OCI-LY7 (cell line): ENCODE measurements around the gene IGSF9. TPM values are rescaled to one million over a fixed set of nuclear protein-coding genes. Genes with fewer than 3 reads are reported as not detected.

ENCODE experiments used
- BruUV-seq: library from RNA; stranded (reverse); fragments of 400-500 nt; replicated peaks from 2 replicates; lab custom pipeline; 2021; lab: Mats Ljungman, UMichigan
- CTCF ChIA-PET: fragments of 300-600 bp; sonication (Branson Sonifier 250); formaldehyde crosslinking; loops from one replicate; lab custom pipeline; 2022; ENCODE audit warnings: antibody characterized with exemption; ENCODE audit not compliant: unreplicated experiment; lab: Charles Lee
- POLR2A ChIA-PET: fragments of 300-600 bp; sonication (Branson Sonifier 250); formaldehyde crosslinking; loops from one replicate; lab custom pipeline; 2022; ENCODE audit warnings: antibody characterized with exemption; lab: Charles Lee
- DNase-seq: peaks from one replicate; pipeline ENCODE4 v3.0.0-alpha.2; 2015; ENCODE audit warnings: low spot score
- H2AFZ ChIP-seq: fragments of 200-600 bp; sonication (generic), shearing (Covaris generic); 2 replicates; pipeline ENCODE4 v1.6.1; 2014; ENCODE audit warnings: mild to moderate bottlenecking, antibody characterized with exemption, low read length, moderate library complexity
- H3K27ac ChIP-seq: fragments of 200-600 bp; sonication (generic); 2 replicates; pipeline ENCODE4 v1.5.1; 2014; ENCODE audit warnings: mixed run types, low read depth, mild to moderate bottlenecking, moderate library complexity, low read length, inconsistent platforms; ENCODE audit not compliant: poor library complexity, severe bottlenecking
- H3K36me3 ChIP-seq: fragments of 200-600 bp; sonication (generic); 2 replicates; pipeline ENCODE4 v1.6.1; 2014; ENCODE audit warnings: mild to moderate bottlenecking, antibody characterized with exemption, low read length, moderate library complexity, mixed read lengths; ENCODE audit not compliant: insufficient read depth
- H3K4me1 ChIP-seq: fragments of 200-600 bp; sonication (generic); 2 replicates; pipeline ENCODE4 v1.5.1; 2014; ENCODE audit warnings: mild to moderate bottlenecking, low read length; ENCODE audit not compliant: insufficient read depth, poor library complexity, severe bottlenecking
- H3K4me2 ChIP-seq: fragments of 200-600 bp; sonication (generic); 2 replicates; pipeline ENCODE4 v1.6.1; 2014; ENCODE audit warnings: mild to moderate bottlenecking, low read length
- H3K4me3 ChIP-seq: fragments of 200-600 bp; sonication (generic); 2 replicates; pipeline ENCODE4 v1.5.1; 2014; ENCODE audit warnings: mild to moderate bottlenecking, low read depth, low read length; ENCODE audit not compliant: poor library complexity, severe bottlenecking
- H3K79me2 ChIP-seq: fragments of 200-600 bp; sonication (generic); 2 replicates; pipeline ENCODE4 v1.6.1; 2016; ENCODE audit warnings: low read depth, mild to moderate bottlenecking, low read length, moderate library complexity, mixed read lengths; ENCODE audit not compliant: insufficient read depth
- H3K9me2 ChIP-seq: fragments of 200-600 bp; sonication (generic); 2 replicates; pipeline ENCODE4 v1.6.1; 2016; ENCODE audit warnings: mild to moderate bottlenecking, low read length, mixed read lengths; ENCODE audit not compliant: insufficient read depth
- H3K9me3 ChIP-seq: fragments of 200-600 bp; sonication (generic); 2 replicates; pipeline ENCODE4 v1.6.1; 2014; ENCODE audit warnings: mild to moderate bottlenecking, mixed run types, low read length, mixed read lengths
- H4K20me1 ChIP-seq: fragments of 200-600 bp; sonication (generic); 2 replicates; pipeline ENCODE4 v1.6.1; 2014; ENCODE audit warnings: mild to moderate bottlenecking, antibody characterized with exemption, low read length, moderate library complexity, mixed read lengths; ENCODE audit not compliant: insufficient read depth
- CTCF ChIP-seq: fragments of 200-600 bp; sonication (generic); conservative IDR thresholded peaks from 2 replicates; pipeline ENCODE4 v1.5.1; 2014; ENCODE audit warnings: mild to moderate bottlenecking, antibody characterized with exemption, low read length, moderate library complexity, mixed read lengths
- EZH2phosphoT487 ChIP-seq: fragments of 200-600 bp; sonication (generic); IDR thresholded peaks from 2 replicates; pipeline ENCODE4 v1.6.1; 2018; ENCODE audit warnings: low read depth, borderline replicate concordance, mild to moderate bottlenecking, mixed run types, antibody characterized with exemption, low read length, moderate library complexity, mixed read lengths
- intact Hi-C: fragments of 100-400 bp; cut with micrococcal nuclease; formaldehyde crosslinking; loops from one replicate; pipeline ENCODE4 v1.10.0; 2022; ENCODE audit not compliant: unreplicated experiment
- total RNA-seq, 2 experiments: library from RNA; depleted of rRNA in 1 of 2; stranded (reverse); fragments of >200 nt in 1 of 2; shearing (Covaris generic) in 1 of 2; gene quantifications; 2 replicates each; pipeline ENCODE4 v1.2.3, GENCODE V29; 2014 to 2022

The IGSF9 gene
- total RNA-seq, 2 experiments from 2014 or later, result not detected

GRCh38 chr1:159972443-159973205, 27.2 kb upstream of the IGSF9 start:
- intact Hi-C loops, result no loop called here

GRCh38 chr1:159970932-159971342, 25.5 kb upstream of the IGSF9 start:
- CTCF ChIA-PET, result no interaction called here
- no peaks in the 10 kb centered on the region for H3K79me2 ChIP-seq
- no peaks in the 10 kb centered on the region for H3K4me1 ChIP-seq
- no peak overlapping the region for H3K27ac ChIP-seq
- H3K9me2 ChIP-seq, result no peaks in the 10 kb centered on the region
- H3K4me2 ChIP-seq, result no peak overlapping the region
- H3K36me3 ChIP-seq, result no peaks in the 10 kb centered on the region
- H4K20me1 ChIP-seq, result no peaks in the 10 kb centered on the region
- no peaks in the 10 kb centered on the region for H3K9me3 ChIP-seq
- no peak overlapping the region for H2AFZ ChIP-seq
- no peak for DNase-seq
- intact Hi-C loops, result no loop called here
- BruUV-seq, result no TSS peak
- POLR2A ChIA-PET, result no interaction called here
- TF ChIP-seq CTCF (no peak), EZH2phosphoT487 (no peak)
- no peak overlapping the region for H3K4me3 ChIP-seq

More at GRCh38 chr1:159972443-159973205, 27.2 kb upstream of the IGSF9 start:
- H4K20me1 ChIP-seq, result no peaks in the 10 kb centered on the region
- H3K79me2 ChIP-seq, result no peaks in the 10 kb centered on the region
- no peak for TF ChIP-seq CTCF
- no peak for TF ChIP-seq EZH2phosphoT487
- H3K4me2 ChIP-seq, result no peak overlapping the region
- H3K4me1 ChIP-seq, result no peaks in the 10 kb centered on the region
- H2AFZ ChIP-seq, result no peak overlapping the region
- DNase-seq, result no peak
- no peaks in the 10 kb centered on the region for H3K9me3 ChIP-seq
- ChIA-PET CTCF (no interaction called here), POLR2A (interaction anchor here (0.6 kb wide), 1 partner anchor 230 kb away, joined by 3 read pairs; no protein-coding TSS in a partner anchor)
- H3K36me3 ChIP-seq, result no peaks in the 10 kb centered on the region
- H3K9me2 ChIP-seq, result no peaks in the 10 kb centered on the region
- no peak overlapping the region for H3K4me3 ChIP-seq
- no TSS peak for BruUV-seq
- no peak overlapping the region for H3K27ac ChIP-seq

GRCh38 chr1:159968901-159969300, 23.5 kb upstream of the IGSF9 start:
- H4K20me1 ChIP-seq, result no peaks in the 10 kb centered on the region
- no peak overlapping the region for H3K27ac ChIP-seq
- no peaks in the 10 kb centered on the region for H3K9me3 ChIP-seq
- no peak for DNase-seq
- H3K9me2 ChIP-seq, result no peaks in the 10 kb centered on the region
- CTCF ChIA-PET, result no interaction called here
- H2AFZ ChIP-seq, result no peak overlapping the region
- no peak overlapping the region for H3K4me2 ChIP-seq
- intact Hi-C loops, result no loop called here
- no TSS peak for BruUV-seq
- no peaks in the 10 kb centered on the region for H3K4me1 ChIP-seq
- H3K36me3 ChIP-seq, result no peaks in the 10 kb centered on the region
- no peaks in the 10 kb centered on the region for H3K79me2 ChIP-seq
- POLR2A ChIA-PET, result interaction anchor here (0.9 kb wide), 1 partner anchor 16 kb away, joined by 3 read pairs; no protein-coding TSS in a partner anchor
- no peak for TF ChIP-seq EZH2phosphoT487
- TF ChIP-seq CTCF, result no peak
- no peak overlapping the region for H3K4me3 ChIP-seq
